Kidney epithelial cell (primary cell): Measurements from ENCODE around the gene CTBP2. TPM values are rescaled to one million over a fixed set of nuclear protein-coding genes. Genes with fewer than 3 reads are reported as not detected.

Experiments
- DNase-seq: peaks from one replicate; pipeline ENCODE4 v3.0.0-alpha.2; 2010; ENCODE audit warnings: low read depth
- H3K27me3 ChIP-seq: 2 replicates; pipeline ENCODE4 v1.6.0; 2011; ENCODE audit warnings: low read length; ENCODE audit not compliant: control insufficient read depth, insufficient read depth
- H3K36me3 ChIP-seq: 2 replicates; pipeline ENCODE4 v1.5.1; 2011; ENCODE audit warnings: low read length; ENCODE audit not compliant: control insufficient read depth, insufficient read depth
- H3K4me3 ChIP-seq: 2 replicates; pipeline ENCODE4 v1.5.1; 2011; ENCODE audit warnings: low read depth, mild to moderate bottlenecking, control low read depth, low read length
- total RNA-seq: library from RNA; depleted of rRNA; stranded (reverse); fragments of >200 nt; gene quantifications from 2 replicates; pipeline ENCODE4 v1.2.3, GENCODE V29; 2015
- TF ChIP-seq, protein P1 (sequence below): IDR thresholded peaks from 2 replicates; pipeline ENCODE4 v1.5.1; 2011; ENCODE audit warnings: mild to moderate bottlenecking, moderate library complexity, low read length, control low read depth, inconsistent platforms; ENCODE audit not compliant: insufficient read depth, poor library complexity, severe bottlenecking

The CTBP2 gene
- total RNA-seq, 1 donor from 2014 or later = 136 TPM

GRCh38 chr10:125155101-125155500, 5.3 kb downstream of the CTBP2 start:
- TF ChIP-seq, protein P1, sequence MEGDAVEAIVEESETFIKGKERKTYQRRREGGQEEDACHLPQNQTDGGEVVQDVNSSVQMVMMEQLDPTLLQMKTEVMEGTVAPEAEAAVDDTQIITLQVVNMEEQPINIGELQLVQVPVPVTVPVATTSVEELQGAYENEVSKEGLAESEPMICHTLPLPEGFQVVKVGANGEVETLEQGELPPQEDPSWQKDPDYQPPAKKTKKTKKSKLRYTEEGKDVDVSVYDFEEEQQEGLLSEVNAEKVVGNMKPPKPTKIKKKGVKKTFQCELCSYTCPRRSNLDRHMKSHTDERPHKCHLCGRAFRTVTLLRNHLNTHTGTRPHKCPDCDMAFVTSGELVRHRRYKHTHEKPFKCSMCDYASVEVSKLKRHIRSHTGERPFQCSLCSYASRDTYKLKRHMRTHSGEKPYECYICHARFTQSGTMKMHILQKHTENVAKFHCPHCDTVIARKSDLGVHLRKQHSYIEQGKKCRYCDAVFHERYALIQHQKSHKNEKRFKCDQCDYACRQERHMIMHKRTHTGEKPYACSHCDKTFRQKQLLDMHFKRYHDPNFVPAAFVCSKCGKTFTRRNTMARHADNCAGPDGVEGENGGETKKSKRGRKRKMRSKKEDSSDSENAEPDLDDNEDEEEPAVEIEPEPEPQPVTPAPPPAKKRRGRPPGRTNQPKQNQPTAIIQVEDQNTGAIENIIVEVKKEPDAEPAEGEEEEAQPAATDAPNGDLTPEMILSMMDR = no peak
- no peak for DNase-seq

GRCh38 chr10:125154529-125154928, 5.8 kb downstream of the CTBP2 start:
- Histone ChIP-seq H3K36me3 (no peaks in the 10 kb centered on the region), H3K4me3 (no peak overlapping the region), H3K27me3 (no peaks in the 10 kb centered on the region)
- TF ChIP-seq, protein P1 = no peak
- no peak for DNase-seq

More at GRCh38 chr10:125155101-125155500, 5.3 kb downstream of the CTBP2 start:
- no peaks in the 10 kb centered on the region for H3K36me3 ChIP-seq
- no peaks in the 10 kb centered on the region for H3K27me3 ChIP-seq
- H3K4me3 ChIP-seq = no peak overlapping the region

- no peaks in the 10 kb centered on the region for H3K36me3 ChIP-seq
- no peaks in the 10 kb centered on the region for H3K27me3 ChIP-seq
- TF ChIP-seq, protein P1 = no peak
- DNase-seq = no peak
- no peak overlapping the region for H3K4me3 ChIP-seq
Observed at GRCh38 chr10:125153703-125154490, 6.5 kb downstream of the CTBP2 start.

DNA sequence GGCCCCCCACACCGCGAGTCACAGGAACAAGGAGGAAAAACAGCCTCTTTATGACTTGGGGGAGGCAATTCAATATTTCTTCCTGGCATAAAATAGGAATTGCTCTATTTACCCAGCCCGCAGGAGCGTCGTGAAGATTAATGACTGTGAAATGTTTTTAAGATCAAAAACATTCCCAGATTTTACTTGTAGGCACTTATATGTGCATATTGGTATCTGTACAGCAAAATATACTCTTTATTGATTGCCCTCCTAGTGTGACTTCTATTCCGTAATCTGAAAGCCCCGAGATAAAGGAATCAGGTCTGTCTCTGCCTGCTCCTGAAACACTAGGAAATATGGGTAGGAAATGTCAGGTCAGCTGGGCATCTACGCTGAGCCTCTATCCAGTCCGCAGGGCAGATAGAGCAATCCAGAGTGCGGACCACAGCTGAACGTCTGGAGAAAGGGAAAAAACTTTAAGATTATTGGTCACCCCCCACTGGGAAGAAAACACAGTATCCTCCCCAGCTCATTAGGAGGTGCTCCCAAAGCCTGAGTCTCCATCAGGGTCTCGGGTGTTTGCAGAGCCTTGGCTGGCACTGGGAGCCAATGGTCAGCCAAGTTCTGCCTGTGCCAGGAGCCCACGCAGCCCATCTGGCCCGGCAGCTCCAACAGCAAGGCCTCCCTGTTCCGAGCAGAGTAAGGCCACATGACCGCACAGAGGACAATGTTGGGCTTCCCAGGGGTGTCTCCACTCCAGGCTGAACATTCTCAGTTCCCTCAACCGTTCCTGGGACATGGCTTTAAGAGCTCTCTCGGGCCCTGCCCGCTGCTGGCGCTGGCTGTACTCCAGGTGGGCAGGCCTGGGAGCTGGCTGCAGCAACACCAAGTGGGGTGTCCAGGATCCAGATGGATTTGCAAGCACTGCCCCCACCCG, 7.7 kb downstream of the CTBP2 start:
- no peak overlapping the region for H3K4me3 ChIP-seq
- H3K27me3 ChIP-seq = no peaks in the 10 kb centered on the region
- no peak for DNase-seq
- H3K36me3 ChIP-seq = no peaks in the 10 kb centered on the region
- TF ChIP-seq, protein P1 = no peak

- Histone ChIP-seq H3K36me3 (no peaks in the 10 kb centered on the region), H3K4me3 (no peak overlapping the region), H3K27me3 (no peaks in the 10 kb centered on the region)
- DNase-seq = no peak
- TF ChIP-seq, protein P1 = no peak
Observed at GRCh38 chr10:125151553-125152449, 8.6 kb downstream of the CTBP2 start.
